Renal pelvis (tissue), 12 donors: ENCODE results near the gene NOC2L. TPM values are rescaled to one million over a fixed set of nuclear protein-coding genes. Genes with fewer than 3 reads are reported as not detected.

Source experiments
- DNase-seq: peaks from one replicate; pipeline ENCODE4 v3.0.0-alpha.2; 2013
- long read RNA-seq, 16 experiments: transcript quantifications; one replicate each; lab custom pipeline, GENCODE V29; 2026
- polyA plus RNA-seq, 3 donors: library from polyadenylated mRNA; unstranded; fragments of 120-200 nt; gene quantifications; one replicate each; pipeline ENCODE4 v1.2.1, GENCODE V29; 2013; ENCODE audit not compliant: insufficient read length in 3 of 3

Gene NOC2L
- polyA plus RNA-seq, result 10 to 100 TPM; 65.5 to 71.9 (median 68.9) TPM
- long read RNA-seq, donor 1, partial matches to known transcripts, result 0 of 4 reads
- long read RNA-seq, donor 1, other reads (novel, unspliced or antisense), result 0 of 4 reads
- long read RNA-seq, donor 2, transcript NOC2L-201 (19 exons, 2,790 nt), result major isoform, 10 of 265 reads
- long read RNA-seq, donor 2, partial matches to known transcripts, result 255 of 265 reads
- long read RNA-seq, donor 2, other reads (novel, unspliced or antisense), result 0 of 265 reads
- long read RNA-seq, donor 3, partial matches to known transcripts, result 6 of 7 reads
- long read RNA-seq, donor 3, other reads (novel, unspliced or antisense), result 0 of 7 reads
- long read RNA-seq, donor 4, transcript NOC2L-201 (19 exons, 2,790 nt), result major isoform, 10 of 11 reads
- long read RNA-seq, donor 4, partial matches to known transcripts, result 0 of 11 reads
- long read RNA-seq, donor 4, other reads (novel, unspliced or antisense), result 0 of 11 reads
- long read RNA-seq, donor 5, partial matches to known transcripts, result 15 of 16 reads
- long read RNA-seq, donor 5, other reads (novel, unspliced or antisense), result 0 of 16 reads
- long read RNA-seq, donor 6, partial matches to known transcripts, result 5 of 11 reads
- long read RNA-seq, donor 6, other reads (novel, unspliced or antisense), result 0 of 11 reads
- long read RNA-seq, donor 7, transcript NOC2L-201 (19 exons, 2,790 nt), result major isoform, 7 of 13 reads
- long read RNA-seq, donor 7, partial matches to known transcripts, result 6 of 13 reads
- long read RNA-seq, donor 7, other reads (novel, unspliced or antisense), result 0 of 13 reads
- long read RNA-seq, donor 8, result 0 reads
- long read RNA-seq, donor 9, partial matches to known transcripts, result 428 of 431 reads
- long read RNA-seq, donor 9, other reads (novel, unspliced or antisense), result 0 of 431 reads
- long read RNA-seq, donor 10, partial matches to known transcripts, result 41 of 46 reads
- long read RNA-seq, donor 10, other reads (novel, unspliced or antisense), result 0 of 46 reads
- long read RNA-seq, donor 11, partial matches to known transcripts, result 251 of 259 reads
- long read RNA-seq, donor 11, other reads (novel, unspliced or antisense), result 5 of 259 reads
- long read RNA-seq, donor 12, transcript NOC2L-201 (19 exons, 2,790 nt), result major isoform, 9 of 133 reads
- long read RNA-seq, donor 12, partial matches to known transcripts, result 110 of 133 reads
- long read RNA-seq, donor 12, other reads (novel, unspliced or antisense), result 10 of 133 reads
- long read RNA-seq, donor 13, partial matches to known transcripts, result 0 of 3 reads
- long read RNA-seq, donor 13, other reads (novel, unspliced or antisense), result 0 of 3 reads
- long read RNA-seq, donor 14, result 0 reads
- long read RNA-seq, donor 15, transcript NOC2L-201 (19 exons, 2,790 nt), result major isoform, 12 of 137 reads
- long read RNA-seq, donor 15, partial matches to known transcripts, result 116 of 137 reads
- long read RNA-seq, donor 15, other reads (novel, unspliced or antisense), result 5 of 137 reads
- long read RNA-seq, donor 16, transcript NOC2L-201 (19 exons, 2,790 nt), result major isoform, 6 of 13 reads
- long read RNA-seq, donor 16, partial matches to known transcripts, result 5 of 13 reads
- long read RNA-seq, donor 16, other reads (novel, unspliced or antisense), result 0 of 13 reads

GRCh38 chr1:958823-959730 lies at the start of gene NOC2L:
NOC2L (minus strand) TSS chr1:959256; CDS start chr1:959240, 16 bp downstream.
- DNase-seq, result peak; percentile 90

GRCh38 chr1:1006305-1007159 lies 47.5 kb upstream of the NOC2L start:
- no peak for DNase-seq

- DNase-seq, result no peak
Measured at GRCh38 chr1:1005774-1006304, 46.8 kb upstream of the NOC2L start.

DNA sequence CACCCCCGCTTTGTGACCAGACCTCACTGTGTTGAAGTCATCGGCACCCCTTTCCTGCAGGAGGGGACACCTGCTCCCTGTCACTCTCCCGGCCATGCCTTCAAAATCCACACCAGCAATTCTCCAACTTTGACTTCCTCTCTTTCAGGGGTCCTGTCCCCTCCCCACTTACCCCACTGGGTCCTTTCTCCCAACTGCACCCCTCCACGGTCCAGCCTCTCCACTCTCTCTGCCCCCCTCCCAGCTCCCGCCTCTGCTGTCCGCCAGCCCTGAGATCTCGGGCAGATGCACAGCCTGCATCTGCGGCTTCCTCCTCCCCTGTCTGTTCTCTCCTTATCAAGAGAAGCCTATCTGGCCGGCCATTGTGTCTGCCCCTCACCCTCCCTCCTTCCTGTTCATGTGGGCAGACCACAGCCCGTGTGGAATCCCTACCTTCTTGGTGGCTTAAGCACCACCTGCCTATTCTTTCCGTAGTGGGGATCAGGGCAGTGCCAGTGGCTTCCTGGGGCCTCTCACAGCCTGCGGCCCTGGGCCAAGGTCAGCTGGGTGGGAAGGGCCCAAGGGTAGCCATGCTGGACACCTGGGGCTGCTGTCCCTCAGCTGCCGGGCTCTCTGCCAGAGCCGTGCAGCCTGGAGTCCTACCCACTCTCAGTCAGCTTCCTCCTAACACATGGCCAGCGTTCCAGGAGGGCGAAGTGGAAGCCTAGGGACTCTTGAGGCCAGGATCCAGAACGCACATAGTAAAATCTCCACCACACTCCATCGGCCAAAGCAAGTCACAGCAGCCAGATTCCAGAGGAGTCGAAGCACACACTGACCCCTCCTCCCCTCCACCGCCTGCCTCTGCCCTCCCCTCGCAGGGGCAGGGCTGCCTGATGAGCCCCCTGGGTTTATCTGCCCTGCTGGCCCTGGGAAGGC lies 46.0 kb upstream of the NOC2L start:
- no peak for DNase-seq

DNA sequence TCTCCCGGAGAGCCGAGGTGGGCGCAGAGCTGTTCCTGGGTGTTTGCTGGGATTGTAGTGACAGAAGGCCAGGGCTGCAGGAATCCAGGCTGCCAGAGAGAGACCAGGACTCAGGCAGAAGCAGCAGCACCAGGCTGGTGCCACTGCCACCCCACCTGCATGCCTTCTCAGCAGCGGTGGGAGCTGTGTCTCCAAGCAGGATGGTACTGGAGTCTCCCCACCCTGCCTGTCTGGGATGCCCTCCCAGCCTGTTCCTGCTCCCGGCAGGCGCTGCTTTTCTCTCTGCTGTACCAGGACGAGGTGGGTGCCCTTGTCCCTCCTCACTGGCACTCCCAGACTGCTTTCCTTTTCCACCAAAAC lies 45.3 kb upstream of the NOC2L start:
- no peak for DNase-seq

GRCh38 chr1:1003618-1004419 lies 44.8 kb upstream of the NOC2L start:
- DNase-seq, result no peak

- no peak for DNase-seq
Measured at GRCh38 chr1:1001057-1001783, 42.2 kb upstream of the NOC2L start.

DNA sequence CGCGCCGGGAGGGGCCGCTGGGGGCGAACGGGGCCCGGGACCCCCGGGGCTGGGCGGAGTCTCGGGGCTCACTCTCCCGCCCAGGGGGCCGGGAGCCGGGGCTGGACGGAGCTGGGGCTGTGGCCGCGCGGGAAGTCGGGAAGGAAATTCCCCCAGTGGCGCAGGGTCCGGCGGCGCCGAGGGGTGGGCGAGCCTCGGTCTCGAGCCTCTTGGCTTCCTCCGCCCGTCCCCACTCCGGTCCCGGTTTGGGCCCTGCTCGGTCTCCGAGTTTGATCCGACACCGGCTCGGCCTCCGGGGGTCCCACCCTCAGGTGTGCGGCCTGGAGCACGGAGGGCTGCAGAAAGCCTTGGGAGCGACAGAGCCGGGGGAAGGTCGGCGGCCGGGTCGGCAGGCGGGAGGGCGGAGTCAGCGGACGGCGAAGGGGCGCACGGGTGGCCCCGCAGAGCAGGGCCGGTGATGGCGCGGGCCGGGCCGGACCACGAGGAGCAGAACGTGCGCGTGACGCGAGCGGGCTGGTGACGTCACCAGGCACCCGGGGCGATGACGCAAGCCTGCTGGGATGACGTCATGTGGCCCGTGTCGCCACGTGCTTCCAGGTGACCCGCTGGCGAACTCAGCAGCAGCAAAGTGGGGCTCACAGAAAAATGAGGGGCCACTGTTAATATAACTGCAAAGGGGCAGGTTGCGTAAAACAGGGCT lies 41.5 kb upstream of the NOC2L start:
- DNase-seq, result peak; percentile 70

- peak; percentile 92 for DNase-seq
Measured at GRCh38 chr1:999725-1000356, 40.8 kb upstream of the NOC2L start, which contains the start of gene HES4. HES4 (minus strand) TSS chr1:1000097; CDS start chr1:999973, 124 bp downstream.

GRCh38 chr1:998995-999724 lies 40.1 kb upstream of the NOC2L start:
- DNase-seq, result no peak

DNA sequence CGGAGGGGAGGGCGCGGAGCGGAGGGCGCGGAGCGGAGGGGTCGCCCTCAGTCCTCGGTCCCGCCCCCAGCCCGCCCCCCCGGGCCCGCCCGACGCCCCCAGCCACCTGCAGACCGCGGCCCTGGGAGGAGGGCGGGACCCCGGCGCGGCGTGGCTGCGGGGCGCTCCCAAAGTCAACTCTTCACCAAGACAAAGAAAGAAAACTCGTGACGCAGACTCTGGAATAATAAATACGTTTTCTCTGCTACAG lies 39.6 kb upstream of the NOC2L start:
- no peak for DNase-seq

- DNase-seq, result no peak
Measured at GRCh38 chr1:997993-998744, 39.1 kb upstream of the NOC2L start.

DNA sequence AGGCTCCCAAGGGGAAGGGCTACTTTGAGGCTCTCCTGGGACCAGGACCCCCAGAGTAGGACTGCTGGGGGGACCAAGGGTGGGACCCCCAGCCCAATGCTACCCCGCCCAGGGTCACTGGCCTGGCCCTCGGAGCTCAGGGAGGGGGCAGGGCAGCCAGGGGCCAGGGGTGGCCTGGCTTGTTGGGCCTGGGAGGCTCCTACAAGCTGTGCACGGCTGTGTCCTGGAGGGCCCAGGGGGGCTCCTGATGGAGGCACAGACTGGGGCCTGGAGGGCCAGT lies 38.6 kb upstream of the NOC2L start:
- DNase-seq, result no peak
